Kidney epithelial cell (primary cell): ENCODE results near the gene SPINK8. TPM values are rescaled to one million over a fixed set of nuclear protein-coding genes. Genes with fewer than 3 reads are reported as not detected.

Experiments used
- DNase-seq: peaks from one replicate; pipeline ENCODE4 v3.0.0-alpha.2; 2010; ENCODE audit warnings: low read depth
- H3K27me3 ChIP-seq: 2 replicates; pipeline ENCODE4 v1.6.0; 2011; ENCODE audit warnings: low read length; ENCODE audit not compliant: control insufficient read depth, insufficient read depth
- H3K36me3 ChIP-seq: 2 replicates; pipeline ENCODE4 v1.5.1; 2011; ENCODE audit warnings: low read length; ENCODE audit not compliant: control insufficient read depth, insufficient read depth
- H3K4me3 ChIP-seq: 2 replicates; pipeline ENCODE4 v1.5.1; 2011; ENCODE audit warnings: low read depth, mild to moderate bottlenecking, control low read depth, low read length
- total RNA-seq: library from RNA; depleted of rRNA; stranded (reverse); fragments of >200 nt; gene quantifications from 2 replicates; pipeline ENCODE4 v1.2.3, GENCODE V29; 2015
- TF ChIP-seq, protein P1 (sequence below): IDR thresholded peaks from 2 replicates; pipeline ENCODE4 v1.5.1; 2011; ENCODE audit warnings: mild to moderate bottlenecking, moderate library complexity, low read length, control low read depth, inconsistent platforms; ENCODE audit not compliant: insufficient read depth, poor library complexity, severe bottlenecking

SPINK8 gene
- total RNA-seq, 1 donor from 2014 or later, result not detected

DNA sequence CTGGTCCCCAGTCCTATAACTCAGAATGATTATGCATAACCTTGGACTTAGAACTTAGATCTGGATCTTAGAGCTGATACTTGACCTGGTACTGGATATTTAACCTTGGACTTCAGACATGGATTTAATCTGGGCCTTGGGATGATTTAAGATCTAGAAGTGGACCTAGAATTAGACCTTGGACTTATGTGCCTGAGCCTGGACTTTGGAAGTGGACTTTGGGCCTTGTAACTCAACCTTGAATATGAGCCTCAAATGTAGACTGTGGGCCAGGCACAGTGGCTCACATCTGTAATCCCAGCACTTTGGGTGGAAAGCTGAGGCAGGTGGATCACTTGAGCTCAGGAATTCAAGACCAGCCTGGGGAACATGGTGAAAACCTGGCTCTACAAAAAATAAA is 46.4 kb downstream of the SPINK8 start:
- no peak overlapping the region for H3K4me3 ChIP-seq
- no peaks in the 10 kb centered on the region for H3K27me3 ChIP-seq
- no peaks in the 10 kb centered on the region for H3K36me3 ChIP-seq
- TF ChIP-seq, protein P1, sequence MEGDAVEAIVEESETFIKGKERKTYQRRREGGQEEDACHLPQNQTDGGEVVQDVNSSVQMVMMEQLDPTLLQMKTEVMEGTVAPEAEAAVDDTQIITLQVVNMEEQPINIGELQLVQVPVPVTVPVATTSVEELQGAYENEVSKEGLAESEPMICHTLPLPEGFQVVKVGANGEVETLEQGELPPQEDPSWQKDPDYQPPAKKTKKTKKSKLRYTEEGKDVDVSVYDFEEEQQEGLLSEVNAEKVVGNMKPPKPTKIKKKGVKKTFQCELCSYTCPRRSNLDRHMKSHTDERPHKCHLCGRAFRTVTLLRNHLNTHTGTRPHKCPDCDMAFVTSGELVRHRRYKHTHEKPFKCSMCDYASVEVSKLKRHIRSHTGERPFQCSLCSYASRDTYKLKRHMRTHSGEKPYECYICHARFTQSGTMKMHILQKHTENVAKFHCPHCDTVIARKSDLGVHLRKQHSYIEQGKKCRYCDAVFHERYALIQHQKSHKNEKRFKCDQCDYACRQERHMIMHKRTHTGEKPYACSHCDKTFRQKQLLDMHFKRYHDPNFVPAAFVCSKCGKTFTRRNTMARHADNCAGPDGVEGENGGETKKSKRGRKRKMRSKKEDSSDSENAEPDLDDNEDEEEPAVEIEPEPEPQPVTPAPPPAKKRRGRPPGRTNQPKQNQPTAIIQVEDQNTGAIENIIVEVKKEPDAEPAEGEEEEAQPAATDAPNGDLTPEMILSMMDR, result no peak
- no peak for DNase-seq

DNA sequence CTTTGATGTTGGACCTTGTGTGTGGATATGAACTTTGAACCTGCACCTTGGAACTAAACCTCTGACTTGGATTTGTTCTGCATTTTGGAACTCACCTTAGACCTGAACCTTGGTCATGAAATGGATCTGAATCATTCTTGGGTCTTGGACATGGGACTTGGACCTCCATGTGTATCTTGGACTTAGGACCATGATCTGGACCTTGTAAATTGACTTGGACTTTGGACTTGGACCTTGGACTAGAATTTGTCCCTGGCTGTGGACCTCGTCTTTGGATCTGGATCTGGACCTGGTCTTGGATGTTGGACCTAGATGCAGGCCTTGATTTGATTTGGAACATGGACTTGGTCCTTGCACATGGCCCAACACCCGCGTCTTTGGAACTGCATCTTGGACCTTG is 47.2 kb downstream of the SPINK8 start:
- Histone ChIP-seq H3K4me3 (no peak overlapping the region), H3K36me3 (no peaks in the 10 kb centered on the region), H3K27me3 (no peaks in the 10 kb centered on the region)
- TF ChIP-seq, protein P1, result no peak
- no peak for DNase-seq

DNA sequence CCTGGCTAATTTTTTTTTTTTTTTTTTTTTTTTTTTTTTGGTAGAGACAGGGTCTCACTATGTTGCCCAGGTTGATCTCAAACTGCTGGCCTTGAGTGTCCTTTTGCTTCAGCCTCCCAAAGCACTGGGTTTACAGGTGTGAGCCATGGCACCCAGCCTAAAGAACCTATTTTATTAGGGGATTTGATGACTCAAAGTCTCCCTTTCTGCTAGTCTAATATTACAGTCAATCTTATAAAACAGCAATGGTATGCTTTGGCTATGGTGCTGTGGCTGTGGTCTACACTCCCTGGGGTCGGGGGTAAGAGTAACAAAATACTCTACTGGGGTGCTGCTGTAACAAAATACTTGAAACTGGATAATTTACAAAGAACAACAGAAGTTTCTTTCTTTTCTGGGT is 47.8 kb downstream of the SPINK8 start:
- no peak for DNase-seq
- H3K4me3 ChIP-seq, result no peak overlapping the region
- no peaks in the 10 kb centered on the region for H3K36me3 ChIP-seq
- TF ChIP-seq, protein P1, result no peak
- no peaks in the 10 kb centered on the region for H3K27me3 ChIP-seq

DNA sequence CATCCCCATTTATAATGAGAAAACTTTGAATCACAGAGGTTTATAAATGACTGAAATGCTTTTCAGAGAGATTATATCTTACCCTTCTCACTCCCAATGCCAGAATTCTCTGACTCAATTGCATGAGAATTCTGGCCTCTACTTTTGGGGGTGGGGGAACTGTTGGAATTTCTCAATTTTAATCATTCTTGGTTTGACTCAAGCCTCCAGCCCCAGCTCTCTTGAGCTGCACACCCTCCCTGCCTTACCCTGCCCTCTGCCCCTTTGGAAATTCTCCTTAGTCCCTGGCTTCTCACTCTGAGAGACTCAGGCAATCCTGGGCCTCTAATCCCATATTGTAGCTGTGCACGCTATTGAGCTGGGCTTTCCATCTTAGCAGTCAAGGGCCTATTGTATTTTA is 48.3 kb downstream of the SPINK8 start:
- no peak for DNase-seq
- TF ChIP-seq, protein P1, result no peak
- Histone ChIP-seq H3K36me3 (no peaks in the 10 kb centered on the region), H3K4me3 (no peak overlapping the region), H3K27me3 (no peaks in the 10 kb centered on the region)

DNA sequence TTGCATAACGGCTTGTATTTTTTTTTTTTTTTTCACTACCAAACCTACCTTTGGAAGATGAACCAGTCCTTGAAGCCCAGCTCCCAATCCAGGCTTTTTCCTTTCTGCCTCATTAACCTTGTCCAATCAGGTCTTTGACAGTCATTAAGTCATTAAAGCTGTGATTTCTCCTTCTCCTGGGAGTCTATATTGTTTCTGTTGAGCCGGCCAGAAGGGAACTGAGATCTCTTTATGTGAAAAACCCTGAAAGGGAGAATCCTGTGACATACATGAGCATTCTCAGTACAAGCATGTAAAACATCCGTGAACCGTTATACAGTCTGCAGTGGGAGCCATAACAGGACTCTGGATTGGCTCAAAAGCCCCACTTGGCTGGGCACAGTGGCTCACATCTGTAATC is 52.6 kb downstream of the SPINK8 start:
- Histone ChIP-seq H3K36me3 (no peaks in the 10 kb centered on the region), H3K4me3 (no peak overlapping the region), H3K27me3 (no peaks in the 10 kb centered on the region)
- no peak for DNase-seq
- TF ChIP-seq, protein P1, result no peak

DNA sequence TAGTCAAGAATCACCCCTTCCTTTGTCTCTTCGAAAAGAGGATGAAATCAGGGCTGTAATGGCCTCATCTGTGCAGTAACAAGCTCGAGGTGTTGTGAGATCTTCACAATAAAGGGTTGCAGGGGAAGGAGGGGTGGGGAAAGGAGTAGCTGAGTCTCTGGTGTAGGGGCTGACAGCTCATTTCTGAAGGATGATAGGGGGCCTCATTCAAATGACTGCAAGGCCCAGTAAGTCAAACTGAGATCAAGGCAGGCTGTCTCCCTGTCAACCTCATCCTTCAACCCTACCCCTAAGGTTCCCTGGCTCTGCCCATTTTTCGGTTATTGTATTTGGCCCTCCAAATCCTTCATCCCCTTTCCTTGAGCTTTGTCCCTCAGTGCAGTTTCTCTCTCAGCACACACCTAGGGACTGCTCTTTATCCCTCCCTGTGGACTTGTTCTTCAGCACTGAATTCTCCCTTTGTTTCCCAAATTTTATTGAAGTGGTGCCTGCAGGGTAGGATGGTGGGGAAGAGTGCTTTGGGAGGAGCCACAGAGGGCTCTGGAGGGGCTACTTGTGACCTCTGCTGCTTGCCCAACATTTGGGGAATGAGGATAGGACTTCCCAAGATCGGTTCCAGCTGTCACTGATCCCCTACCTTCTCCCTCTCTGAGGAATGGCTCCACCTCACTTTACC is 54.4 kb downstream of the SPINK8 start:
- Histone ChIP-seq H3K36me3 (no peaks in the 10 kb centered on the region), H3K4me3 (no peak overlapping the region), H3K27me3 (no peaks in the 10 kb centered on the region)
- DNase-seq, result no peak
- TF ChIP-seq, protein P1, result no peak
